ENCODE results near the gene KCNMB2.

The KCNMB2 gene

DNA sequence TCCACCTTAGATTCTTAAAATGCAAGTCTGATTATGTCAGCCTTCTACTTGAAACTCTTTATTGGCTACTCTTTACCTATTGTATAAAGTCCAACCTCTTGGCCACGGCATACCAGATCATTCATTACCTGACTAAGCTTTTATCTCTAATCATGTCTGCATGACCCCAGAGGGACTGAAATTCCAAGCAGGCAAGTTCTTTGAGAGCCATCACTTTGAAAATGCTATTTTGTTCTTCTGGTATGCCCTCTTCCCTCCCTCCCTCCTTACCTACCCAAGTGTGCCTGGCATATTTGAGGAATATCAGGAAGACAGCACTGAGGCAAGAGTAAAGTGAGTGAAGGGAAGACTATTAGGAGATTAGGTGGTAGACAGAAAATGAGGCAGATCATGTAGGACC, 57.5 kb downstream of the KCNMB2 start:
- POLR2A ChIA-PET (ENCODE audit: low non-redundant PET), result no interaction called here
- TF ChIP-seq, protein P1, sequence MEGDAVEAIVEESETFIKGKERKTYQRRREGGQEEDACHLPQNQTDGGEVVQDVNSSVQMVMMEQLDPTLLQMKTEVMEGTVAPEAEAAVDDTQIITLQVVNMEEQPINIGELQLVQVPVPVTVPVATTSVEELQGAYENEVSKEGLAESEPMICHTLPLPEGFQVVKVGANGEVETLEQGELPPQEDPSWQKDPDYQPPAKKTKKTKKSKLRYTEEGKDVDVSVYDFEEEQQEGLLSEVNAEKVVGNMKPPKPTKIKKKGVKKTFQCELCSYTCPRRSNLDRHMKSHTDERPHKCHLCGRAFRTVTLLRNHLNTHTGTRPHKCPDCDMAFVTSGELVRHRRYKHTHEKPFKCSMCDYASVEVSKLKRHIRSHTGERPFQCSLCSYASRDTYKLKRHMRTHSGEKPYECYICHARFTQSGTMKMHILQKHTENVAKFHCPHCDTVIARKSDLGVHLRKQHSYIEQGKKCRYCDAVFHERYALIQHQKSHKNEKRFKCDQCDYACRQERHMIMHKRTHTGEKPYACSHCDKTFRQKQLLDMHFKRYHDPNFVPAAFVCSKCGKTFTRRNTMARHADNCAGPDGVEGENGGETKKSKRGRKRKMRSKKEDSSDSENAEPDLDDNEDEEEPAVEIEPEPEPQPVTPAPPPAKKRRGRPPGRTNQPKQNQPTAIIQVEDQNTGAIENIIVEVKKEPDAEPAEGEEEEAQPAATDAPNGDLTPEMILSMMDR (conservative IDR thresholded peaks at IDR 0.05; ENCODE audit: low read depth), result no peak
- no peak for DNase-seq (ENCODE audit: low spot score)
- H3K27ac ChIP-seq, result no peak overlapping the region
- CTCF ChIA-PET, result no interaction called here

DNA sequence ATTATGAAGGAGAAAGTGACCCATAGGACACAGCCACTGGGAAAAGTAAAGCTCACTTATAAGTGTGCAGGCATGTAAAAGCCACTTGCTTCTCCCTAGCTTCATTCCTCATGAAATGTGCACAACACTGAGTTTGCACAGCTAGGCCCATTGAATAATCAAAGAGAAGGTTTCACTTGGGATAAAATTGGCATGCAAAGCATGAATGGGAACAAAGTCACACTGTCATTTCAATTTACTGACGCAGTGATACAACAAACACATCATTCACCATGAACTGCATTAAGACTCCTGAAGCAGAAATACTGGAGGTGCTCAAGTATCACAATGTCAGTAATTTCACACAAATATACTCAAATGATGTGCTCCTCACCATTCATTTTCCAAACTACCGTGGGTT, 61.1 kb downstream of the KCNMB2 start:
- ChIA-PET POLR2A (ENCODE audit: low non-redundant PET) (no interaction called here), CTCF (no interaction called here)
- no peak overlapping the region for H3K27ac ChIP-seq
- DNase-seq (ENCODE audit: low spot score), result no peak
- TF ChIP-seq, protein P1 (conservative IDR thresholded peaks at IDR 0.05; ENCODE audit: low read depth), result no peak

DNA sequence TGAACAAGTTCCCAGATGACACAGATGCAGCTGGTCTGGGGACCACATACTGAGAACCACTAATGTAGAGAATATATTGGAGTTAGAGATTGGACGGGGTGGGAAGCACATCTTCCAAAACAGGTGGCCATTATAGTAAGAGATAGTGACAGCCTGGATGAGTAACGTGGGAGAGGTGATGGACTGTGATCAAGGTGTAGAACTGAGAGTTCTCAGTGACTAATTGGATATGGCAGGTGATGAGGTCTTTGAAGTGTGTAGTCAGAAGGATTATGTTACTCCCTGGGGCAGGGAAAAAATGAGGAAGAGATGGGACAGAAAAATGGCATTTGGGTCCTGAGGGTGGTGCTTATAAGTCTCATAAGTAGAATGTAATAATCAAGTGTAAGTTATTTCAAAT, 66.6 kb downstream of the KCNMB2 start:
- CTCF ChIA-PET, result interaction anchor here (0.7 kb wide), 1 partner anchor 12 kb away, joined by 3 read pairs; no protein-coding TSS in a partner anchor
- POLR2A ChIA-PET (ENCODE audit: low non-redundant PET), result no interaction called here
- no peak overlapping the region for H3K27ac ChIP-seq
- no peak for DNase-seq (ENCODE audit: low spot score)
- TF ChIP-seq, protein P1 (conservative IDR thresholded peaks at IDR 0.05; ENCODE audit: low read depth), result no peak

DNA sequence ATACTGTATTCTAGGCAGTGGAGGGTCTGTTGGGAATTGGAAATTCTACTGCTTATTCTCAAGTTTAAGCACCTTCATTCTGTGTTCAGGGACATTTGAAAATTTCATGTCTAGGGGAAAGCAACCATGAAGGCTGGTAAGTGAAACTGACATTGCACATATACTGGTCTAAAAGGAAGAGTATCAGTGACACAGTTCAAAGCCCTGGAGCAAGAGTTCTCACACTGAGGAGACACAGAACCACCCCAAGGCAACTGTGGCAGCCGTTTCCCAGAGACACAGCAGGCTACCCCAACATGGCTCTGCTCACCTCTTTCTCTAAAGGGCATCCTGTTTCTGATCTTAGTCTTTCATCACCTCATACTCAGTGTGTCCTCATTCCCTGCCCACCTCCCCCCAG, 67.5 kb downstream of the KCNMB2 start:
- H3K27ac ChIP-seq, result no peak overlapping the region
- POLR2A ChIA-PET (ENCODE audit: low non-redundant PET), result no interaction called here
- CTCF ChIA-PET, result no interaction called here
- TF ChIP-seq, protein P1 (conservative IDR thresholded peaks at IDR 0.05; ENCODE audit: low read depth), result no peak
- no peak for DNase-seq (ENCODE audit: low spot score)

DNA sequence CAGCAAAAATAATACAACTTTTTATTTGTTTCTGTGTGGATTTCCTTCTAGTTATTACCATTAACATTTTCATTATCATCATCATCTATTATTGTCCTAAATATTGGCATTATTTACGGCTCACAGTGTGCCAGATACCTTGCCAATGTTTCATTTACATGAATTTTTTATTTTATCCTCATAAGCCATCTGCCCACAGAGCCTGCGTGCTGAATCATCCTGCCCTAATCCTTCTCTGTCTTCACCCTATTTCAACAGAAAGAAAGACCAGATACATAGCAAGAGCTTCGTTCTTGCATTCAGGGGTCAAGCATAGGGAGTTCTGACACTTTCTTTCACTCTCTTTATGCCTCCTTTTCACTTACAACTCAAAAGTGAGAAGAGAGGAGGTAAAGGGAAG, 82.0 kb downstream of the KCNMB2 start:
- POLR2A ChIA-PET (ENCODE audit: low non-redundant PET), result no interaction called here
- H3K27ac ChIP-seq, result no peak overlapping the region
- CTCF ChIA-PET, result interaction anchor here (0.6 kb wide), 1 partner anchor 57 kb away, joined by 3 read pairs; no protein-coding TSS in a partner anchor
- DNase-seq (ENCODE audit: low spot score), result peak; percentile 13
- TF ChIP-seq, protein P1 (conservative IDR thresholded peaks at IDR 0.05; ENCODE audit: low read depth), result no peak

DNA sequence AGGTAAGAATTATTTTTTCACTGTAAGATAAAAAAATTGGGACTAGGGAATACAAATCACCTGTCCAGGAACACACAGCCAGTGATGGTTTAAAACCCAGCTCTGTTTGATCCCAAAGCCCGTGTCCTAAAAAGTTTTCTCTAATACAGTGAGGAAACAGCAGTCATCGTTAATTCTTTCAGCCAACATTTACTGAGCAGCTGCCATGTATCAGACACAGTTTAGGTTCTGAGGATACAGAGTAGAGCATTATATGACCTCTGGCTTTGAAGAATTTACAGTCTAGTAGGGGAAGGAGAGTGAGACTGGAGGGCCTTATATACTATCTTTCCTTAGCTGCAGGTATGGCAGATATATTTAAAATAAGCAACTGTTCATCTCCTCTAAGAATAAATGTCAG, 82.7 kb downstream of the KCNMB2 start:
- H3K27ac ChIP-seq, result no peak overlapping the region
- no peak for DNase-seq (ENCODE audit: low spot score)
- TF ChIP-seq, protein P1 (conservative IDR thresholded peaks at IDR 0.05; ENCODE audit: low read depth), result no peak
- ChIA-PET POLR2A (ENCODE audit: low non-redundant PET) (no interaction called here), CTCF (interaction anchor here (0.6 kb wide), 1 partner anchor 57 kb away, joined by 3 read pairs; no protein-coding TSS in a partner anchor)
